GM12891 (cell line): ENCODE measurements around the gene ME1.

Experiments
- PAX5 ChIP-seq: IDR thresholded peaks from 2 replicates; pipeline ENCODE4 v1.6.1; 2011; ENCODE audit warnings: low read length, moderate library complexity, mild to moderate bottlenecking; ENCODE audit not compliant: insufficient read depth, severe bottlenecking
- POLR2A ChIP-seq: IDR thresholded peaks from 2 replicates; pipeline ENCODE4 v1.6.1; 2011; ENCODE audit warnings: low read depth, low read length, control low read depth
- POLR2AphosphoS5 ChIP-seq: IDR thresholded peaks from 2 replicates; pipeline ENCODE4 v1.6.1; 2011; ENCODE audit warnings: low read depth, low read length, control low read depth
- POU2F2 ChIP-seq: IDR thresholded peaks from 2 replicates; pipeline ENCODE4 v1.6.1; 2011; ENCODE audit warnings: low read depth, mild to moderate bottlenecking, control low read depth, low read length, moderate library complexity
- TAF1 ChIP-seq: IDR thresholded peaks from 2 replicates; pipeline ENCODE4 v1.6.1; 2011; ENCODE audit warnings: low read depth, low read length, control low read depth

- TF ChIP-seq POU2F2 (no peak), TAF1 (no peak), POLR2A (no peak), PAX5 (no peak), POLR2AphosphoS5 (no peak)
Measured at GRCh38 chr6:83461438-83461837, 30.6 kb upstream of the ME1 start.
